ENCODE results near the gene CAPN10. TPM values are rescaled to one million over a fixed set of nuclear protein-coding genes. Genes with fewer than 3 reads are reported as not detected.

Gene CAPN10
- total RNA-seq, 2 donors from 2014 or later, result 25.5 to 68.4 TPM

GRCh38 chr2:240556553-240557100 lies 29.9 kb upstream of the CAPN10 start:
- DNase-seq (ENCODE audit: low spot score), result peak; percentile 5
- no peaks in the 10 kb centered on the region for H3K27me3 ChIP-seq (replicated peaks; ENCODE audit: insufficient read depth)
- intact Hi-C loops (cut with DNase I), result no loop called here
- H3K27ac ChIP-seq, result no peak overlapping the region
- peak in 2 of 4 experiments; percentile 25 to 37 for TF ChIP-seq CTCF (IDR thresholded peaks at IDR 0.05)
- TF ChIP-seq POLR2A (IDR thresholded peaks at IDR 0.05), result no peak
- no peak for TF ChIP-seq POLR2AphosphoS5 (IDR thresholded peaks at IDR 0.05)
- H3K4me1 ChIP-seq (replicated peaks), result peaks cover 11% of the 10 kb centered on the region
- 56% methylated on average over 9 of the region's 9 CpGs for WGBS
- H3K9me3 ChIP-seq, result no peaks in the 10 kb centered on the region
- no peaks in the 10 kb centered on the region for H3K36me3 ChIP-seq
- H3K4me3 ChIP-seq, result no peak overlapping the region

- DNase-seq (ENCODE audit: low spot score), result peak; percentile 3
- intact Hi-C loops (cut with DNase I), result no loop called here
- TF ChIP-seq POLR2AphosphoS5 (IDR thresholded peaks at IDR 0.05) (no peak), POLR2A (IDR thresholded peaks at IDR 0.05) (no peak), CTCF (IDR thresholded peaks at IDR 0.05) (no peak)
- WGBS, result 17% methylated on average over 30 of the region's 51 CpGs
- no peaks in the 10 kb centered on the region for H3K36me3 ChIP-seq
- H3K27ac ChIP-seq, result no peak overlapping the region
- peak overlapping the region; percentile 31 to 35 for H3K4me3 ChIP-seq
- H3K27me3 ChIP-seq (replicated peaks; ENCODE audit: insufficient read depth), result no peaks in the 10 kb centered on the region
- H3K9me3 ChIP-seq, result no peaks in the 10 kb centered on the region
- H3K4me1 ChIP-seq (replicated peaks), result peaks cover 13% of the 10 kb centered on the region
These were observed 29.3 kb upstream of the CAPN10 start for GRCh38 chr2:240557101-240557751.

- intact Hi-C loops (cut with DNase I), result no loop called here
- H3K4me1 ChIP-seq (replicated peaks), result peaks cover 15% of the 10 kb centered on the region
- peak; percentile 52 for DNase-seq (ENCODE audit: low spot score)
These were observed 28.7 kb upstream of the CAPN10 start, which contains the start of gene ANKMY1 for GRCh38 chr2:240557808-240558207. ANKMY1 (minus strand) TSS chr2:240557988; CDS start chr2:240557335, 653 bp downstream.

GRCh38 chr2:240558236-240558761 lies 28.2 kb upstream of the CAPN10 start:
- DNase-seq (ENCODE audit: low spot score), result no peak
- no peak for TF ChIP-seq CTCF (IDR thresholded peaks at IDR 0.05)
- no peak for TF ChIP-seq POLR2AphosphoS5 (IDR thresholded peaks at IDR 0.05)
- no peak for TF ChIP-seq POLR2A (IDR thresholded peaks at IDR 0.05)
- Histone ChIP-seq H3K9me3 (no peaks in the 10 kb centered on the region), H3K27ac (no peak overlapping the region), H3K36me3 (no peaks in the 10 kb centered on the region), H3K4me3 (peak overlapping the region; percentile 31 to 35), H3K27me3 (replicated peaks; ENCODE audit: insufficient read depth) (no peaks in the 10 kb centered on the region), H3K4me1 (replicated peaks) (peaks cover 15% of the 10 kb centered on the region)
- 77% methylated on average over 18 of the region's 18 CpGs for WGBS
- intact Hi-C loops (cut with DNase I), result no loop called here

More at GRCh38 chr2:240557808-240558207, 28.7 kb upstream of the CAPN10 start, which contains the start of gene ANKMY1:
- H3K36me3 ChIP-seq, result no peaks in the 10 kb centered on the region
- no peak within 1 kb of the TSS for H3K27ac ChIP-seq
- WGBS, result 4% methylated on average over 42 of the region's 47 CpGs
- no peaks in the 10 kb centered on the region for H3K9me3 ChIP-seq
- H3K4me3 ChIP-seq, result peak within 1 kb of the TSS; percentile 31 to 35
- TF ChIP-seq POLR2A (IDR thresholded peaks at IDR 0.05) (no peak), POLR2AphosphoS5 (IDR thresholded peaks at IDR 0.05) (peak; percentile 20)
- H3K27me3 ChIP-seq (replicated peaks; ENCODE audit: insufficient read depth), result no peaks in the 10 kb centered on the region

- Histone ChIP-seq H3K9me3 (no peaks in the 10 kb centered on the region), H3K27me3 (replicated peaks; ENCODE audit: insufficient read depth) (no peaks in the 10 kb centered on the region), H3K4me3 (no peak overlapping the region), H3K36me3 (no peaks in the 10 kb centered on the region), H3K4me1 (replicated peaks) (peaks cover 15% of the 10 kb centered on the region), H3K27ac (no peak overlapping the region)
- 89% methylated on average over 3 of the region's 3 CpGs for WGBS
- DNase-seq (ENCODE audit: low spot score), result no peak
- intact Hi-C loops (cut with DNase I), result no loop called here
- TF ChIP-seq CTCF (IDR thresholded peaks at IDR 0.05) (no peak), POLR2A (IDR thresholded peaks at IDR 0.05) (no peak), POLR2AphosphoS5 (IDR thresholded peaks at IDR 0.05) (no peak)
These were observed 27.2 kb upstream of the CAPN10 start for GRCh38 chr2:240559286-240559685.

Data from prostate gland (tissue), 2 donors.